Stomach (tissue), 9 donors: Measurements from ENCODE around the gene NRL. TPM values are rescaled to one million over a fixed set of nuclear protein-coding genes. Genes with fewer than 3 reads are reported as not detected.
"Not testable (repeated sequence)": the region's sequence is repeated elsewhere in the genome, so short reads cannot be mapped to it uniquely, and the experiment has no call there.

Experiments
- DNase-seq, 2 donors: peaks; one replicate each; pipeline versions ENCODE4 v3.0.0 to v3.0.0-alpha.2; 2013 to 2019
- H3K27ac ChIP-seq, 5 donors: fragments of 200-600 bp in 4 of 5; sonication (generic) in 4 of 5; one replicate each; pipeline ENCODE4 v1.5.1; 2013 to 2019; ENCODE audit warnings: mild to moderate bottlenecking in 1 of 5, moderate library complexity in 1 of 5
- H3K27me3 ChIP-seq, 3 donors: fragments of 200-600 bp; sonication (generic); one replicate each; pipeline ENCODE4 v1.5.1; 2017 to 2019; ENCODE audit warnings: mixed run types in 1 of 3
- H3K36me3 ChIP-seq, 4 donors: fragments of 200-600 bp; sonication (generic); 1 replicate in 3 of 4; 2 replicates in 1 of 4; pipeline ENCODE4 v1.5.1; 2016 to 2019
- H3K4me1 ChIP-seq, 4 donors: fragments of 200-600 bp; sonication (generic); one replicate each; pipeline ENCODE4 v1.5.1; 2016 to 2019
- H3K4me3 ChIP-seq, 4 donors: fragments of 200-600 bp; sonication (generic) in 3 of 4; one replicate each; pipeline ENCODE4 v1.5.1; 2016 to 2019; ENCODE audit warnings: mild to moderate bottlenecking in 1 of 4
- H3K9me3 ChIP-seq, 4 donors: fragments of 200-600 bp; sonication (generic); one replicate each; pipeline ENCODE4 v1.5.1; 2016 to 2019
- CTCF ChIP-seq, 7 experiments: fragments of 450-650 bp in 4 of 7; fragments of 200-600 bp in 3 of 7; sonication (generic) in 3 of 7; IDR thresholded peaks; one replicate each; pipeline ENCODE4 v1.5.1; 2016 to 2019; ENCODE audit warnings: antibody characterized with exemption in 7 of 7, control low read depth in 2 of 7, mild to moderate bottlenecking in 1 of 7
- EP300 ChIP-seq: sonication (generic); formaldehyde crosslinking; IDR thresholded peaks from one replicate; pipeline ENCODE4 v1.6.1; 2017; ENCODE audit warnings: antibody characterized with exemption
- POLR2A ChIP-seq, 4 donors: fragments of 450-650 bp; IDR thresholded peaks; one replicate each; pipeline ENCODE4 v1.6.1; 2016; ENCODE audit warnings: antibody characterized with exemption in 4 of 4, control low read depth in 2 of 4, mild to moderate bottlenecking in 1 of 4, moderate library complexity in 1 of 4
- POLR2AphosphoS5 ChIP-seq, 3 donors: sonication (generic); formaldehyde crosslinking; IDR thresholded peaks; one replicate each; pipeline ENCODE4 v1.6.1; 2016; ENCODE audit warnings: antibody characterized with exemption in 3 of 3
- WGBS, 5 donors: extraction: QIAGEN DNeasy Blood & Tissue Kit in 3 of 5; methylation state at CpG; one replicate each; pipeline versions ENCODE4 v1.1.5 to v1.1.7; 2013 to 2018; 5-methylcytosine and 5-hydroxymethylcytosine counted together
- intact Hi-C: fragments of 100-400 bp; cut with DNase I; formaldehyde crosslinking; loops from one replicate; pipeline ENCODE4 v1.15.1; 2023; ENCODE audit warnings: low total_unique reads
- polyA plus RNA-seq, 3 donors: library from polyadenylated mRNA; stranded (reverse); fragments of 200-250 nt; gene quantifications; one replicate each; pipeline ENCODE4 v1.2.3, GENCODE V29; 2013
- total RNA-seq, 5 donors: library from RNA; depleted of rRNA; stranded (reverse); fragments of >200 nt; gene quantifications; one replicate each; pipeline versions ENCODE4 v1.1.0 to v1.2.3, GENCODE V29; 2014 to 2016
- donor health status: healthy with polysubstance abuse.
- donor health status: Bipolar disorder and iron deficiency.
- donor health status: healthy.

Gene NRL
- total and polyA plus RNA-seq, 8 donors = 0.92 to 69.2 (median 1.3) TPM; not detected in 1

- 0 to 1% (median 0%) methylated on average over 24 to 92 of the region's 92 CpGs for WGBS, 5 donors
- H3K27me3 ChIP-seq = peaks cover 0 to 44% (median 6%) of the 10 kb centered on the region in 3 donors
- intact Hi-C loops = loop anchor here (10.0 kb wide), 1 partner anchor 53 kb away; no protein-coding TSS in a partner anchor
- H3K36me3 ChIP-seq = no peaks in the 10 kb centered on the region
- peak within 1 kb of the TSS; percentile 58 to 70 (median 64) for H3K4me3 ChIP-seq
- no peaks in the 10 kb centered on the region for H3K9me3 ChIP-seq
- peak within 1 kb of the TSS; percentile 51 to 82 (median 65) for H3K27ac ChIP-seq
- peak; percentile 70 to 93 for DNase-seq
- TF ChIP-seq CTCF (IDR thresholded peaks at IDR 0.05) = no peak
- peak in 1 of 3 donors; percentile 28 for TF ChIP-seq POLR2AphosphoS5 (IDR thresholded peaks at IDR 0.05)
- peaks cover 18 to 20% (median 19%) of the 10 kb centered on the region in 4 donors for H3K4me1 ChIP-seq
Measured at GRCh38 chr14:24051789-24052655, 62.7 kb downstream of the NRL start, which contains the start of gene CARMIL3. Gene CARMIL3, plus strand, starts transcription at chr14:24052009. Its CDS starts 145 bp downstream, at chr14:24052154.

- intact Hi-C loops = loop anchor here (10.0 kb wide), 1 partner anchor 54 kb away; no protein-coding TSS in a partner anchor
- H3K27me3 ChIP-seq = peaks cover 0 to 36% (median 6%) of the 10 kb centered on the region in 3 donors
- no peaks in the 10 kb centered on the region for H3K36me3 ChIP-seq
- TF ChIP-seq POLR2AphosphoS5 (IDR thresholded peaks at IDR 0.05) (no peak), CTCF (IDR thresholded peaks at IDR 0.05) (no peak), EP300 (no peak)
- WGBS, 5 donors = 15 to 36% (median 24%) methylated on average over 11 to 20 of the region's 20 CpGs
- peak; percentile 28 to 67 for DNase-seq
- peak overlapping the region; percentile 51 to 82 (median 65) for H3K27ac ChIP-seq
- no peaks in the 10 kb centered on the region for H3K9me3 ChIP-seq
- H3K4me3 ChIP-seq = peak overlapping the region; percentile 58 to 70 (median 64)
- H3K4me1 ChIP-seq = peaks cover 18 to 20% (median 19%) of the 10 kb centered on the region in 4 donors
Measured at GRCh38 chr14:24051176-24051788, 63.5 kb downstream of the NRL start.

GRCh38 chr14:24050753-24051152 is 64.0 kb downstream of the NRL start:
- H3K9me3 ChIP-seq, H3K27ac ChIP-seq, H3K4me3 ChIP-seq, H3K36me3 ChIP-seq, DNase-seq: not testable (repeated sequence)
- 54 to 66% (median 65%) methylated on average over 8 of the region's 8 CpGs for WGBS, 5 donors
- intact Hi-C loops = loop anchor here (10.0 kb wide), 1 partner anchor 54 kb away; no protein-coding TSS in a partner anchor
- peaks cover 0 to 34% (median 6%) of the 10 kb centered on the region in 3 donors for H3K27me3 ChIP-seq
- peaks cover 18 to 20% (median 19%) of the 10 kb centered on the region in 4 donors for H3K4me1 ChIP-seq

GRCh38 chr14:24049002-24049401 is 65.7 kb downstream of the NRL start:
- Histone ChIP-seq H3K27me3 (peaks cover 0 to 17% (median 6%) of the 10 kb centered on the region in 3 donors), H3K4me1 (peaks cover 18 to 20% (median 19%) of the 10 kb centered on the region in 4 donors)
- 53 to 95% (median 87%) methylated on average over 2 of the region's 2 CpGs for WGBS, 5 donors
- H3K9me3 ChIP-seq, intact Hi-C loops, H3K27ac ChIP-seq, DNase-seq, H3K36me3 ChIP-seq, H3K4me3 ChIP-seq: not testable (repeated sequence)

GRCh38 chr14:24042746-24043145 is 72.0 kb downstream of the NRL start:
- TF ChIP-seq EP300 = no peak
- no peak for TF ChIP-seq POLR2A (IDR thresholded peaks at IDR 0.05)
- TF ChIP-seq CTCF (IDR thresholded peaks at IDR 0.05) = no peak
- TF ChIP-seq POLR2AphosphoS5 (IDR thresholded peaks at IDR 0.05) = no peak
- no peak overlapping the region for H3K4me3 ChIP-seq
- WGBS, 5 donors = 21 to 39% (median 27%) methylated on average over 5 of the region's 5 CpGs
- intact Hi-C loops = no loop called here
- no peaks in the 10 kb centered on the region for H3K27me3 ChIP-seq
- no peaks in the 10 kb centered on the region for H3K9me3 ChIP-seq
- H3K4me1 ChIP-seq = peaks cover 0 to 2% (median under 1%) of the 10 kb centered on the region in 4 donors
- no peak overlapping the region for H3K27ac ChIP-seq
- H3K36me3 ChIP-seq = no peaks in the 10 kb centered on the region
- DNase-seq = no peak
